ENCODE data around the gene TNPO2.
"Not testable (repeated sequence)": the region's sequence is repeated elsewhere in the genome, so short reads cannot be mapped to it uniquely, and the experiment has no call there.

TNPO2 gene

DNA sequence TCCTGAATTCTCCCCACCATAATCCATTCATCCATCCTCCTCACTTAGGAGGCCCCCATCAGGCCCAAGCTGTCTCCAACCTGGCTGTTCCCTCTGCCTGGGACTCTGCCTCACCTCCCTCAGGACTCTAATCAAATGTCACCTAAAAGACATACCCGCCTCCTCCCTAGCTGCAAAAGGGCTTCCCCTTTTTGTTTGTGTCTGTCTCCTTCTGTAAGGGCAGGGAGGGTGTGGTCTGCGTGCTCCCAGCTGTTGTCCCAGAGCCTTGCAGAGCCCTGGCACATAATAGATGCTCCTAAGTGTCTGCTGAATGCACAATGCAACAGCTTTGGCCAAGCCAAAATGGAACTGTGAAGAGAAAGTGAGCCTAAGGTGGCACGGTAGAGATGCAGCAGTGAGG, 6.3 kb upstream of the TNPO2 start:
- TF ChIP-seq, protein P1, sequence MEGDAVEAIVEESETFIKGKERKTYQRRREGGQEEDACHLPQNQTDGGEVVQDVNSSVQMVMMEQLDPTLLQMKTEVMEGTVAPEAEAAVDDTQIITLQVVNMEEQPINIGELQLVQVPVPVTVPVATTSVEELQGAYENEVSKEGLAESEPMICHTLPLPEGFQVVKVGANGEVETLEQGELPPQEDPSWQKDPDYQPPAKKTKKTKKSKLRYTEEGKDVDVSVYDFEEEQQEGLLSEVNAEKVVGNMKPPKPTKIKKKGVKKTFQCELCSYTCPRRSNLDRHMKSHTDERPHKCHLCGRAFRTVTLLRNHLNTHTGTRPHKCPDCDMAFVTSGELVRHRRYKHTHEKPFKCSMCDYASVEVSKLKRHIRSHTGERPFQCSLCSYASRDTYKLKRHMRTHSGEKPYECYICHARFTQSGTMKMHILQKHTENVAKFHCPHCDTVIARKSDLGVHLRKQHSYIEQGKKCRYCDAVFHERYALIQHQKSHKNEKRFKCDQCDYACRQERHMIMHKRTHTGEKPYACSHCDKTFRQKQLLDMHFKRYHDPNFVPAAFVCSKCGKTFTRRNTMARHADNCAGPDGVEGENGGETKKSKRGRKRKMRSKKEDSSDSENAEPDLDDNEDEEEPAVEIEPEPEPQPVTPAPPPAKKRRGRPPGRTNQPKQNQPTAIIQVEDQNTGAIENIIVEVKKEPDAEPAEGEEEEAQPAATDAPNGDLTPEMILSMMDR (IDR thresholded peaks at IDR 0.05; ENCODE audit: control extremely low read depth, extremely low read depth, low read depth, missing control alignments), result no peak
- no peak for DNase-seq (ENCODE audit: extremely low spot score)
- ChIA-PET POLR2A (interaction anchor here (1.5 kb wide), 1 partner anchor 61 kb away, joined by 3 read pairs; the partner anchor contains the start of gene JUNB), CTCF (interaction anchor here (1.1 kb wide), 1 partner anchor 30 kb away, joined by 3 read pairs; no protein-coding TSS in a partner anchor)

DNA sequence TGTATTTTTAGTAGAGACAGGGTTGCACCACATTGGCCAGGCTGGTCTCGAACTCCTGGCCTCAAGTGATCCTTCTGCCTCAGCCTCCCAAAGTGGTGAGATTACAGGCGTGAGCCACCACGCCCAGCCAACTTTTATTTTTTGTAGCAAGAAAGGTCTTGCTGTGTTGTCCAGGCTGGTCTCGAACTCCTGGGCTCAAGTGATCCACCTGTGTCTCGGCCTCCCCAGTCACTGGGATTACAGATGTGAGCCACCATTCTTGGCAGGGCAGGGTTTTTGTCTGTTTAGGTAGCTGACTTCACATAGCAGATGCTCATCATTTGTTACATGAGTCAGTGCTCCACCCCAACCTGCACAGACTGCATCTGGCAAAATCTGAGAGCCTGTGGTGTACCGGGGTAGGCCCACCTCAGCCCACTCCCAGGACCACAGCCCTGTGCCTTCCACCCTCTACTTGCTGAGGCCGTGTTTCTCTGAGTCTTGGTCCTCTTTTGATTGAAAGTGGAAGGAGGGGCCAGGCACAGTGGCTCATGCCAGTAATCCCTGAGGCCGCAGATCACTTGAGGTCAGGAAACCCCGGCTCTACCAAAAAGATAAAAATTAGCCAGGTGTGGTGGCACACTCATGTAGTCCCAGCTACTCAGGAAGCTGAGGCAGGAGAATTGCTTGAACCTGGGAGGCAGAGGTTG, 4.2 kb upstream of the TNPO2 start:
- POLR2A ChIA-PET, result interaction anchor here (1.1 kb wide), 1 partner anchor 11 kb away, joined by 3 read pairs; no protein-coding TSS in a partner anchor
- TF ChIP-seq, protein P1 (IDR thresholded peaks at IDR 0.05; ENCODE audit: control extremely low read depth, extremely low read depth, low read depth, missing control alignments), result no peak
- CTCF ChIA-PET, result interaction anchor here (0.9 to 1.3 kb wide), 4 partner anchors 10 to 68 kb away, joined by 3 to 5 read pairs (median 4); no protein-coding TSS in a partner anchor
- DNase-seq (ENCODE audit: extremely low spot score), result no peak

DNA sequence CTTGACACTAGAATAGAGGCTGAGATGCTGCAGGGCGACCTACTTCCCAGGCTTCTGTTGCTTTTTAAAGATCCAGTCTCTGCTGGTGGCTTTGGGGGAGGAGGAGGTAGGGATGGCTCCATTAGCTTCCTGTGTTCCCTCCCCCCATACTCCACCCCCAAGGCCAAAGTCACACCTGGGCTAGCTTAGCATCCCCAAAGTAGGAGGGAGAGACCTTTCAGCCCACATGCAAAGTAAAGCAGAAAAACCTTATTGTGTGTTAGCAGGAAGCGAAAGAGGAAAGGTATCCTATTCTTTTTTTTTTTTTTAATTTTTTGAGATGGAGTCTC, 3.2 kb upstream of the TNPO2 start:
- DNase-seq (ENCODE audit: extremely low spot score), result no peak
- POLR2A ChIA-PET, result no interaction called here
- TF ChIP-seq, protein P1 (IDR thresholded peaks at IDR 0.05; ENCODE audit: control extremely low read depth, extremely low read depth, low read depth, missing control alignments), result no peak
- CTCF ChIA-PET, result interaction anchor here (0.9 to 1.8 kb wide), 6 partner anchors 10 to 69 kb away, joined by 3 to 5 read pairs (median 4); no protein-coding TSS in a partner anchor

DNA sequence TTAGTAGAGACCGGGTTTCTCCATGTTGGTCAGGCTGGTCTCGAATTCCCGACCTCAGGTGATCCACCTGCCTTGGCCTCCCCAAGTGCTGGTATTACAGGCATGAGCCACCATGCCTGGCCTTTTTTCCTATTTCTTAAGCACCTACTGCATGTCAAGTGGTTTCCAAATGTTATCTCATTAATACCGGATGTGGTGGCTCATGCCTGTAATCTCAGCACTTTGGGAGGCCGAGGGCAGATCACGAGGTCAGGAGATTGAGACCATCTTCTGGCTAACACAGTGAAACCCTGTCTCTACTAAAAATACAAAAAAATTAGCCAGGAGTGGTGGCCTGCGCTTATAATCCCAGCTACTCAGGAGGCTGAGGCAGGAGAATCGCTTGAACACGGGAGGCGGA, 1.9 kb upstream of the TNPO2 start:
- POLR2A ChIA-PET, result interaction anchor here (0.7 to 1.4 kb wide), 2 partner anchors 11 to 147 kb away, joined by 3 to 5 read pairs; no protein-coding TSS in a partner anchor
- DNase-seq (ENCODE audit: extremely low spot score), result not testable (repeated sequence)
- CTCF ChIA-PET, result interaction anchor here (1.4 to 3.5 kb wide), 3 partner anchors 8 to 49 kb away, joined by 3 to 19 read pairs (median 5); no protein-coding TSS in a partner anchor

DNA sequence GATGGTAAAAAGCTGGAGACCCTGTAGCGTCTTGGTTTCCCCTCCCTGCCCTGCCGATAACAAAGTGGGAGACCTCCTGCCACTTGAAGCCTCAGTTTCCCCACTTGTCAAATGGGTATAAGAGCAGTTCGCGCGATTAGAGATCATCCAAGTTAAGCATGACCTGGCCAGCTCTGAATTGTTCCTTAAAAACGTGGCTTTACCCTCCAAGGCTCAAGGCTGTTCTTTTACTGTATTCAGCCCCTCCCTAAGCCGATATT, 421 bp downstream of the TNPO2 start:
- ChIA-PET CTCF (interaction anchor here (0.7 to 3.5 kb wide), 11 partner anchors 10 to 125 kb away, joined by 3 to 19 read pairs (median 6); partner anchors contain the start of gene TRIR), POLR2A (interaction anchor here (0.5 to 2.0 kb wide), 4 partner anchors 10 to 111 kb away, joined by 4 to 17 read pairs (median 6); partner anchors contain the start of gene DHPS)
- TF ChIP-seq, protein P1 (IDR thresholded peaks at IDR 0.05; ENCODE audit: control extremely low read depth, extremely low read depth, low read depth, missing control alignments), result no peak
- DNase-seq (ENCODE audit: extremely low spot score), result no peak

DNA sequence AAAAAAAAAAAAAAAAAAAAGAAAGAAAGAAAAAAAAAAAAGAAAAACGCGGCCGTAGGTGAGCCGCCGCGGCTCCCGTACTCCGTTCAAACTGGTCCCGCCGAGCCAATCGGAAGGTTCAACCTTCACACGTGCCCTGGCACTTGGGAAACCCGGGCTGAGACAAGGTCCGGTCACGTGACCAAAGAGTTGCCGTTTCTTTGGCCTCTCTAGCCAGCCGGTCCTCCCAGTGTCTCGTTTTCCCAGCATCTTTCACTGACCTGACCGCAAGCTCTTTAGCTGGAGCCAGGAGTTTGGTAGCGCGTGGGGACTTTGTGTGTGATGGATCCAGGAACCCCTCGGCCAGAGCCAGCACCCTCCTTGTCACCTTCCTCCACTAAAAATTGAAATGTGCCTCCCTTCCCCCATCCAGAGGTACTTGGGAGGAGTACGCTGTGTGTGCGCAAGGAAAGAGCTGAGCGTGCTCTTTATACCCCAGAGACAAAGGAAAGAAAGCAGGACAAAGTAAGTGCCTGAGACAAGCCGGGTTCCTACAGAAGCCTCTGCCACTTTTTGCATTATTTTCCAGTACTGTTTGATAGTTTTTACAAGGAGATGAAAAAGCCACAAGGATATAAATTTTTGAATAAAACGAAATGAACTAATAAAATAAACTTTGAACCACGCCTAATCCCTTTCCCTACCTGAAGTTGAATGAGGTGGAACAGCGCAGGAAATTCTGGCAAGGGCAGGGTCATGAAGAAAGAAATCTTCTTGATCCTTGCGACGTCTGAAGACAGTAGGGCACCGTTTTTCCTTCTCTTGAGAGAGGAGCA, 959 bp downstream of the TNPO2 start:
- CTCF ChIA-PET, result interaction anchor here (0.7 to 3.5 kb wide), 10 partner anchors 11 to 125 kb away, joined by 3 to 19 read pairs (median 6); partner anchors contain the start of gene TRIR
- TF ChIP-seq, protein P1 (IDR thresholded peaks at IDR 0.05; ENCODE audit: control extremely low read depth, extremely low read depth, low read depth, missing control alignments), result no peak
- POLR2A ChIA-PET, result interaction anchor here (0.5 to 2.0 kb wide), 5 partner anchors 11 to 1156 kb away, joined by 4 to 17 read pairs (median 6); partner anchors contain the start of gene DHPS
- DNase-seq (ENCODE audit: extremely low spot score), result peak; percentile 97
